Ascending aorta (tissue), 2 donors: ENCODE results near the gene PLTP. TPM values are rescaled to one million over a fixed set of nuclear protein-coding genes. Genes with fewer than 3 reads are reported as not detected.

Source experiments
- DNase-seq, 2 donors: peaks; one replicate each; pipeline ENCODE4 v3.0.0-alpha.2; 2019; ENCODE audit warnings: low spot score in 2 of 2
- H3K27ac ChIP-seq, 2 donors: fragments of 200-600 bp; sonication (generic); one replicate each; pipeline ENCODE4 v1.5.1; 2016 to 2017; ENCODE audit warnings: mild to moderate bottlenecking in 1 of 2
- H3K27me3 ChIP-seq: fragments of 200-600 bp; sonication (generic); one replicate; pipeline ENCODE4 v1.5.1; 2017
- H3K36me3 ChIP-seq, 2 donors: fragments of 200-600 bp; sonication (generic); one replicate each; pipeline ENCODE4 v1.5.1; 2016
- H3K4me1 ChIP-seq, 2 donors: fragments of 200-600 bp; sonication (generic); one replicate each; pipeline ENCODE4 v1.5.1; 2016 to 2017; ENCODE audit warnings: mild to moderate bottlenecking in 1 of 2
- H3K4me3 ChIP-seq, 2 donors: fragments of 200-600 bp; sonication (generic); one replicate each; pipeline ENCODE4 v1.5.1; 2016 to 2017; ENCODE audit warnings: mild to moderate bottlenecking in 1 of 2
- H3K9me3 ChIP-seq, 2 donors: fragments of 200-600 bp; sonication (generic); one replicate each; pipeline ENCODE4 v1.5.1; 2016
- CTCF ChIP-seq, 3 experiments: fragments of 200-600 bp in 2 of 3; fragments of 450-650 bp in 1 of 3; sonication (generic) in 2 of 3; IDR thresholded peaks; one replicate each; pipeline ENCODE4 v1.5.1; 2016 to 2019; ENCODE audit warnings: antibody characterized with exemption in 3 of 3, mild to moderate bottlenecking in 1 of 3, moderate library complexity in 1 of 3
- intact Hi-C: fragments of 100-400 bp; cut with DNase I; formaldehyde crosslinking; loops from one replicate; pipeline ENCODE4 v1.15.1; 2023
- total RNA-seq: library from RNA; depleted of rRNA; stranded (reverse); fragments of >200 nt; gene quantifications from one replicate; pipeline ENCODE4 v1.1.0, GENCODE V29; 2016

The PLTP gene
- total RNA-seq, 1 donor from 2014 or later = 909 TPM

GRCh38 chr20:45848969-45849582 lies 62.9 kb downstream of the PLTP start:
- H3K4me3 ChIP-seq = no peak overlapping the region
- no peak for TF ChIP-seq CTCF (IDR thresholded peaks at IDR 0.05)
- H3K36me3 ChIP-seq = peaks cover 27 to 47% of the 10 kb centered on the region in 2 donors
- no peak overlapping the region for H3K27ac ChIP-seq
- intact Hi-C loops = no loop called here
- DNase-seq = no peak
- H3K27me3 ChIP-seq = no peaks in the 10 kb centered on the region
- no peaks in the 10 kb centered on the region for H3K9me3 ChIP-seq
- H3K4me1 ChIP-seq = no peaks in the 10 kb centered on the region

Other genes starting within 250 kb of the PLTP start
- not detected for gene WFDC11, start 241.9 kb downstream of the PLTP start, total RNA-seq
- not detected for gene WFDC13, start 210.1 kb downstream of the PLTP start, total RNA-seq
- gene WFDC10B, start 207.1 kb downstream of the PLTP start, total RNA-seq = not detected
- gene SPINT4, start 189.8 kb downstream of the PLTP start, total RNA-seq = not detected
- not detected for gene WFDC3, start 120.3 kb downstream of the PLTP start, total RNA-seq
- gene DNTTIP1, start 120.2 kb downstream of the PLTP start, total RNA-seq = 4.6 TPM
- not detected for gene UBE2C, start 99.5 kb downstream of the PLTP start, total RNA-seq
- not detected for gene TNNC2, start 84.8 kb downstream of the PLTP start, total RNA-seq
- gene SNX21, start 78.4 kb downstream of the PLTP start, total RNA-seq = 182 TPM
- 34.4 TPM for gene ACOT8, start 54.8 kb downstream of the PLTP start, total RNA-seq
- 6.8 TPM for gene ZSWIM3, start 54.5 kb downstream of the PLTP start, total RNA-seq
- 3.5 TPM for gene ZSWIM1, start 30.9 kb downstream of the PLTP start, total RNA-seq
- gene SPATA25, start 24.5 kb downstream of the PLTP start, total RNA-seq = 32.8 TPM
- 4.0 TPM for gene NEURL2, start 20.9 kb downstream of the PLTP start, total RNA-seq
- gene CTSA, start 20.8 kb downstream of the PLTP start, total RNA-seq = 82.0 TPM
- gene PCIF1, start 22.5 kb upstream of the PLTP start, total RNA-seq = 45.7 TPM
- 27.8 TPM for gene ZNF335, start 60.0 kb upstream of the PLTP start, total RNA-seq
- gene MMP9, start 96.8 kb upstream of the PLTP start, total RNA-seq = not detected
- gene SLC12A5, start 117.1 kb upstream of the PLTP start, total RNA-seq = not detected
- gene NCOA5, start 177.8 kb upstream of the PLTP start, total RNA-seq = 70.4 TPM
- 34.7 TPM for gene CD40, start 206.2 kb upstream of the PLTP start, total RNA-seq